NCI-H2107 treated with DMSO at 0.1 percent for 48 hours (cell line): Measurements from ENCODE around the gene RNF224.
A peak's percentile ranks its signal among the peaks of the same experiment; 100 is the strongest.

Experiments
- DNase-seq: peaks from one replicate; lab custom pipeline; 2025; ENCODE audit not compliant: unreplicated experiment; lab: John Stamatoyannopoulos, UW

RNF224 gene

DNA sequence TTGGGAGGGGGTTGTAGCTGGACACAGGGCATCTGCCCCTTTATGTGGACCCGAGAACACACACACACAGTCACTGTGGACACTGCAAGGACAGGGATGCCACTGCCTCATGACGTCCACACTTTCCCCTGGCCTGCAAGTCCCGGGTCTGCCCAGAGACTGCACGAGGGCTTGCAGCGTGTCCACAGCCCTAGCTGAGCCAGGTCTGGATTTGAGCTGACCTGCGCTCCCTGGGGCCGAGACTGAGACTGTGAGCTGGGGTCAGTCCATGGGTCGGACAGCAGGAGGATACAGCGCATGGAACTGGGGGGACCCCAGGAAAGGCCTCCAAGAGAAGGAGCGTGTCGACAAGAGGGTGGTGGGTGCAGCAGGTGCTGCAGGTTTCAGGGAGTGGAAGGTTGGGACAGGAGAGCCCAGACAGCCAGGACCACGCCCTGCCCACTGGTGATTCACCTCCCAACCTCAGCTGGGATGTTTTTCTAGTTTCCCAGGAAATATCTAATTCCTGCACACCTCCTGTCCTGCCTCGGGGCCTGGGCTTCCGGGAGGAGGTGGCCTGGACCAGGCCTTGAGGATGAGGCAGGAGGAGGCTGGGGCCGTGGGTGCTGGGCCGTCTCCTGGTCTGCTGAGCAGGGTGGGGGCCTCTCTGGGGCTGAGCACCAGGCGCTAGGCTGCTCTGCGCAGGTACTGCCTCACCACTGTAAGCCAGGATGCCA, 806 bp upstream of the RNF224 start:
- DNase-seq = no peak

DNA sequence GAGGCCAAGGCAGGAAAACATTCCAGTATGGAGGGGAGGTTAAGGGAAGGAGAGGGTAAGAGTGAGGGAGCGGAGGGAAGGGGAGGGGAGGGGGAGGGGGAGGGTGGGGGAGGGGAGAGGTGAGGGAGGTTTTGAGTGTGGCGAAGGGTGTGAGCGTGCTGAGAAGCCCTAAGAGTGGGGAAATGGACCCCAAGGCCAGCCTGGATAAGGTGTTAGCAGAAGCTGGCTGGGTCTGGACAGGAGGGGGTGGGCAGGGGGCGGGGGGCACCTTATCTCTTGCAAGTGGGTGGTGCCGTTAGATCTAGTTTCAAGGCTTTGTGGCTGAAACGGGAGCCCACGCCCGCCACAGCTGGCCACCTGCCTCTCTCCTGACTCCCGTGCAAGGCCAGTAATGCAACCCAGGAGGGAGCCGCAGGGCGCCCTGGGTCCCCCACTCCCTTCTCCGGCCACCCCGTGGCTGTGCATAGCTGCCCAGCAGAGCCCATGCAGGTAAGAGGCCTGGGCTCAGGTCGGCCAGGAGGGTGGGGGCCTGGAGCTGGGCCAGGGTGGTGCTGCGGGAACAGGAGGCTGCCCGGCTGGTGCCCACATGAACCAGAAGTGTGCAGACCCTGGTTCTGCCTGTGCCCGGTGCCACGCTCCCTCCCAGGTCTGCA, 677 bp downstream of the RNF224 start:
- DNase-seq = no peak

DNA sequence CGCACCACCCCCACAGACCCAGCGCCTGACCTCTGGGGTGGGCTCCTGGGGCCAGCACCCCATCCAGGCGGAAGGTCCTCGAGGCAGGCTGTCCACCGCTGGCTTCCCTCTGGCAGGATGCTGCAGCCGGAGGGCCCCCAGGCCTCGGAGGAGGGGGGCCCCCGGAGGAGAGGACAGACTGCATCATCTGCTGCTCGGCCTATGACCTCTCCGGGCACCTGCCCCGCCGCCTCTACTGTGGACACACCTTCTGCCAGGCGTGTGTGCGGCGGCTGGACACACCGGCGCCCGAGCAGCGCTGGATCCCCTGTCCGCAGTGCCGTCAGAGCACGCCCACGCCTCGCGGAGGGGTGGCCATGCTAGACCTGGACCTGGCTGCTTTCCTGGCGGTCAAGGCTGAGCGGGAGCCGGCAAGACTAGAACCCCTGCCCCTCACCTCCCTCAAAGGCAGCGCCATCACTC, 1.2 kb downstream of the RNF224 start:
- DNase-seq = no peak

DNA sequence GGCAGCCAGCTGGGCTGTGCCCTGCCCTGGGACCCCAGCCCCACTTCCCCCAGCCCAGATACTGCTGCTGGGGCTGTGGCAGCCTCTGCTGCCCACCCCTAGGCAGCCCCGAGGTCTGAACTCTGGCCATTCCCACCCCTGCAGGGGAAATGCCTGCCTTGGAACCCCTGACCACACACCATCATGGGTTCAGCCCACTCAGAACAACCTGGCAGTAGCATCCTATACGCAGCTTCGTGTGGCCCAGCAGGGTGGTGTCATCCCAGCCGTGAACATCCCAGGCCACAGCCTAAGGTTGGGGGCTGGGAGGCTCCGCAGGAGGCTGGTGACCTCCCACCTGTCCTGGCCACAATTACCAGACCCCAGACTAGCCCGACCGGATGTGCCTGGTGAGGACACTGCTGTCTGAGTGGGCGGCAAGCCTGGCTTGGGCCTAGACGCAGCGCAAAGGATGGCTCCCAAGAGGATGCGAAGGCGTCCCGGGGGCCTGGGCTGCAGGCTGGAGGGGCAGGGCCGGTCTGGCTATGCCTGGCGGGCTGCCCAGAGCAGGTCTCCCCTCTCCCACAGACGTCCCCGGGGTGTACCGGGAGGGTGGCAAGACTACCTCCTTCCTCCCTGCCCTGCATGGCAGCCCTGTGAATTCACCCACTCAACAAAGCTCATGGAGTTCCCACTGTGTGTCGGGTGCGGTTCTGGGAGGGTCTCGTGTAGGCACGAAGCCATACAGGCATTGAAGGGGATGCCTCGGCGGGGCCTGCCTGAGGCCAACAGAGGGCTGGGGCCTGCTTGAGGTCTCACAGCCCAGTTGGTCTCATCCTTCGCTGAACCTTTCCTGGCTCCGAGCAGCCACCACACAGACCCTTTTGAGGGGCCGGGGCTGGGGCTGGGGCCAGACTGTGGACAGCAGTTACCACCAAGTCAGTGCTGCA, 1.9 kb downstream of the RNF224 start:
- DNase-seq = no peak

DNA sequence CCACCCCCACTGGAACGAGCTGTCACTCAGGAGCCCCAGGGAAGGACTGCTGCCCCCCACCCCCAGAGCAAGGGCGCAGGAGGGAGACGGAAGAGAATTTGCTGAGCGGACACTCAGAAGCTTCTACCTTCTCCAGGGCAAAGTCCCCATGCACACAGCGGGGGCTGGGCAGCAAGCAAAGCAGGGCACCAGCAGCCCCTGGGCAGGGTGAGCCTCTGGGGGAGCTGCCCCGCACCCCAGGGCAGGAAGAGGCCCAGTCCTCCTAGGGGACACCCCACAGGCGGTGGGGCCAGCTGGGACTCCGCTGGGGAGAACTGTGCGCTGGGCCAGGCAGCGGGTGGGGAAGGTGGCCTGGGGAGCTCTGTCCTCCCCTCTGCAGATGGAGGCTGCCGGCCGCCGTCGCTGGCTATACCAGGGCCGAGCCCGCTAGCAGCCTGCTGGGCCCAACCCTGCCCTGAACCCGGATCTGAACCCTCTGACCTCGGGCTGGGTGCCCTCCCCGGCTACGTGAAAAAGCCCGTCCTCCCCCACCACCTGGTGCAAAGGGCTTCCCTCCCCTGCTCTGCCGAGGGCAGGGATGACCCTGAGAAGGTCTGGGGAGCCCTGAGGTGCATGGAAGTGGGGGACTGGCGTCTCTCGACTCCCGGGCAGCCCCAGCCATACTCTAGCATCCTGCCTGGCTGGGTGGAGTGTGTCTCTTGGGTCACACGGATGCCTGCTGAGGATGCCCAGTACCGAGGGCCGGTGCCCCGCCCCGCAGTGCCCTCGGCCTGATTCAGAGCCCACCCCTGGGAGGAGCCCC, 2.8 kb downstream of the RNF224 start:
- no peak for DNase-seq

DNA sequence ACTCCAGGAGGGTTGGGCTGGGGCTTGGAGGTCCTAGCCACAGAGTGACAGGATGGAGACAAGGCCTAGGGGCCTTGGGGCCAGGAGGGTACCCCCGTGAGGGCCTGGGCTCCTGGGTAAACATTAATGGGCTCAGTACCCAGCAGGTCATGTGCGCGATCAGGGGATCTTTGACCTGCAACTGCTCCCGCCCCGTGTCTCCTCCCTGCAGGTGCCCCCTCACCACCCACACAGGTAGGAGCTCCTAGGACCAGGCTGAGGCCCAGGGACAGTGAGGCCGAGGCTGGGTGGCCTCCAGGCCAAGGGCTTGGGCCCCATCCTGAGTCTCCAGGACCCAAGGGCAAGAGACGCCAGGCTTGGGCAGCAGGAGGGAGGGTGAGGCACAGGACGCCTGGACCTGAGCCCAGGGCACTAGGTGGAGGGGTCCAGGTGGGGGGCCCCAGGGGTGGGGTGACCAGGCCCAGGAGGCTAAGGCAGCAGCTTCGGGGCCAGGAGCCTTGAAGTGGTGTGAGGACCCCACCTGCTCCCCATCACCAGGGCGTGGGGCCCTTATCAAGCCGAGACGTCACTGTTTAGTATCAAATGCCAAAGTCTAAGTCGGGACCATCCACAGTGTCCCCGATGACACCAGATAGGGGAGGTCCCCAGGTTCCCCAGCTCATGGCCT, 3.5 kb downstream of the RNF224 start, which contains the start of gene SLC34A3:
TSS of gene SLC34A3 (plus strand) at position 197 of the 667 bp plus-strand sequence. CDS start 802 bp downstream, outside the sequence.
- no peak for DNase-seq

DNA sequence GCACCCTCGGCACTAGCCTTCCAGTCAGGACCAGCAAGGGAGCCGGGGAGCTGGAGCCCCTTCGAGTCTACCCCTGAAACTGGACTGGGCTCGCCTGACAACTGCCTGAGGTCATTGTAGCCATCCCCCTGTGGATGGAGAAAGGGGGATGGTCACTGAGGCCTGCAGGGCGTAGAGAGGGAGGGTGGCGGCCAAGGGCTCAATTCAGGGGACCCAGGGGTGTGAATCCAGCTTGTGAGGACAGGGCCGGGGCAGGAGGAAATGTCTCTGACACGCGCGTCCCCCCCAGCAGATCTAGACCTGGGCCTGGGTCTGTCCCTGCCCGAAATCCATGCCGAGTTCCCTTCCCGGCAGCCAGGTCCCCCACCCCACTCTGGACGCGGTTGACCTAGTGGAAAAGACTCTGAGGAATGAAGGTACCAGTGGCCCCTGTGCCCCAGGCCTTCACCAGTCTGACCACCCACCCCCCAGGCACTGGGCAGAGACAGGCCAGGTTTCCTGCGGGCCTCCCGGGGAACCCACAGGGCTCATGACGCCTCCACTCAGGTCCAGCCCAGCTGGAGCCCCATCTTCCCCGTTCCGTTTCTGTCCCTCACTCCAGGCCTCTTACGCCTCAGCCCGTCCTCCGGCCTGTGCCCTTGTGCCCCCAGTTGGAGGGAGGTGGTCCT, 4.2 kb downstream of the RNF224 start:
- no peak for DNase-seq

DNA sequence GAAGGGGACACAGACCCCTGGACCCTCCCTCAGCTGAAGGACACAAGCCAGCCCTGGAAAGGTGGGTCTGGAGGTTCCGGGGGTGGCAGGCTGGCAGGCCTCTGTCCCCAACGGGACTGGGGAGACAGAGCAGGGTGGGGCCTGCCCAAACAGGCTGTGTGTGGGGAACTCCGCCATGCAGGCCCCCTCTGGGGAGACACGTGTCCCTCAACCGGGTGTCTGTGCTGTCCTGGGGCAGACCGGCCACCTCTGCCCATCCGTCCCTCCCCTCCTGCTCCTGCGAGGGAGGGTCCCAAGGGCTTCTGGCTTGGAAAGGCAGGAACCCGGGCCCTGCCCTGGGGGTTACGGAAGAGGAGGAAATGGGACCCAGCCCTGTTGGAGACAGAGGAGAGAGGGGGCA, 4.8 kb downstream of the RNF224 start:
- DNase-seq = no peak

DNA sequence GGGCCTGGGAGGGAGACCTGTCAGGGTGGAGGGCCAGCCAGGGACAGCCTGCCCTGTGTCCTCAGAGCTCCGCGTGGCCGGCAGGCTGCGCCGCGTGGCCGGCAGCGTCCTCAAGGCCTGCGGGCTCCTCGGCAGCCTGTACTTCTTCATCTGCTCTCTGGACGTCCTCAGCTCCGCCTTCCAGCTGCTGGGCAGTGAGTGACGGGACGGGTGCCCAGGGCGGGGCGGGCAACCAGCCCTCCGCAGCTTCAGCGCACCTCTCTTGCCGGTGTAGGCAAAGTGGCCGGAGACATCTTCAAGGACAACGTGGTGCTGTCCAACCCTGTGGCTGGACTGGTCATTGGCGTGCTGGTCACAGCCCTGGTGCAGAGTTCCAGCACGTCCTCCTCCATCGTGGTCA, 5.2 kb downstream of the RNF224 start:
- DNase-seq = no peak

DNA sequence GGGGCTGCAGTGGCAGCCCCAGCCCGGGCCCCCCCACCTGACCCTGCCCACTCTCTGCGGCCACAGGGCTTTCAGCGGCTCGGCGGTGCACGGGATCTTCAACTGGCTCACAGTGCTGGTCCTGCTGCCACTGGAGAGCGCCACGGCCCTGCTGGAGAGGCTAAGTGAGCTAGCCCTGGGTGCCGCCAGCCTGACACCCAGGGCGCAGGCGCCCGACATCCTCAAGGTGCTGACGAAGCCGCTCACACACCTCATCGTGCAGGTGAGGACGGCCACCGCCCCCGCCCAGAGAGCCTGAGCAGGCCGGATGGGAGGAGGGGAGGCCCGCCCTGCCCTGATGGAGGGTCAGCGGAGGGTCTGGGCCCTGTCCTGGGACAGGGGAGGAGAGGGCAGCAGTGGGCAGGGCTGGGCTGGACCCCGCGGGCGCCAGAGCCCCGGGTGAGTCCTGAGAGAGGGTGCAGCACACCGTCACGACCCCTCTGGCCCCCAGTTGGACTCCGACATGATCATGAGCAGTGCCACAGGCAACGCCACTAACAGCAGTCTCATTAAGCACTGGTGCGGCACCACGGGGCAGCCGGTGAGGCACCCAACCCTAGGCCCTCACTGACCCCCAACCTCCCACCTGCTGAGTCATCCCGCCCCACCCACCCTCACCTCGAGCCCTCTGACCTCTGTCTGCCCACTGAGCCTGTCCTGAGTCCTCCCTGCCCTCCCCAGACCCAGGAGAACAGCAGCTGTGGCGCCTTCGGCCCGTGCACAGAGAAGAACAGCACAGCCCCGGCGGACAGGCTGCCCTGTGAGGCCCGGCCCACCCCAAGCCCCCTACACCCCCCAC, 6.1 kb downstream of the RNF224 start:
- no peak for DNase-seq

DNA sequence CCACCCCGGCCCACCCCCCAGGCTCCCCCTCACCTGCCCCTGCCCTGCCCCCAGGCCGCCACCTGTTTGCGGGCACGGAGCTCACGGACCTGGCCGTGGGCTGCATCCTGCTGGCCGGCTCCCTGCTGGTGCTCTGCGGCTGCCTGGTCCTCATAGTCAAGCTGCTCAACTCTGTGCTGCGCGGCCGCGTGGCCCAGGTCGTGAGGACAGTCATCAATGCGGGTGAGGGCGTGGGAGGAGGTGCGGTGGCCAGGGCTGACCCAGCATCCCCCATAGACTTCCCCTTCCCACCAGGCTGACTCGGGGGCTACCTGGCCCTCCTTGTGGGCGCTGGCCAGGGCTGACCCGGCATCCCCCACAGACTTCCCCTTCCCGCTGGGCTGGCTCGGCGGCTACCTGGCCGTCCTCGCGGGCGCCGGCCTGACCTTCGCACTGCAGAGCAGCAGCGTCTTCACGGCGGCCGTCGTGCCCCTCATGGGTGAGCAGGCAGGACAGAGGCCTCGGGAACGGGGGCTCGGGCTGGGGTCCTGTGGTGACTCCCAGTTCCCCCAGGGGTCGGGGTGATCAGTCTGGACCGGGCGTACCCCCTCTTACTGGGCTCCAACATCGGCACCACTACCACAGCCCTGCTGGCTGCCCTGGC, 6.9 kb downstream of the RNF224 start:
- DNase-seq = no peak

DNA sequence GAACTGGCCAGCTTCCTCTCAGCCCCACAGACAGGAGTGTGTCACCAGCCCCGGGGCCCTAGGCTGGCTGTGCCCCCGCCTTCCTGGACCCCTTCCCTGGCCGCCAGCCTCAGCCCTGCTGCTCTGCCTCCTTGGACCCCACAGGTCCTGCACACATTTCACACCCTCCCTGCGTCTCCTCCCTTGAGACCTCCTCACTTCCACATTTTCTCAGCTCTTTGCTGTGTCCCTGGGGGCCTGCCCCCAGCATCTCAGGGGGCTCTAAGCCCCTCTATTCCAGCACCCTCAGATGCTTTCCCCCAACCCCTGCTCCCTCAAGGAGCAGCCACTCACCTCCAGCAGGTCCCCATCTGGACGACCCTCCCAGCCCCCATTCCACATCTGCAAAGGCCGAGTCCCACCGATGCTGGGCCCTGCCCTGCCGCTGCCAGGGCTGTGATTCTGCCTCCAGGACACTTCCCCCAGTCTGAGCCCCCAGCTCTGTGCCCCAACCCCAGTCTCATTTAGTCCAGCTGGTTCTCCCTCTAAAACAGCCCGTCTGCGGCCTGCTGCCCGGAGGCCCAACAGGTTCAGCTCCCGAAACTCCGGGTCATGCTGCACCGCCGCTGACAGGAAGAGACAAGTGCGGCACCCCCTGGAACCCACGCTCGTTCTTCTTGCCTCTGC, 7.6 kb downstream of the RNF224 start:
- DNase-seq = no peak

DNA sequence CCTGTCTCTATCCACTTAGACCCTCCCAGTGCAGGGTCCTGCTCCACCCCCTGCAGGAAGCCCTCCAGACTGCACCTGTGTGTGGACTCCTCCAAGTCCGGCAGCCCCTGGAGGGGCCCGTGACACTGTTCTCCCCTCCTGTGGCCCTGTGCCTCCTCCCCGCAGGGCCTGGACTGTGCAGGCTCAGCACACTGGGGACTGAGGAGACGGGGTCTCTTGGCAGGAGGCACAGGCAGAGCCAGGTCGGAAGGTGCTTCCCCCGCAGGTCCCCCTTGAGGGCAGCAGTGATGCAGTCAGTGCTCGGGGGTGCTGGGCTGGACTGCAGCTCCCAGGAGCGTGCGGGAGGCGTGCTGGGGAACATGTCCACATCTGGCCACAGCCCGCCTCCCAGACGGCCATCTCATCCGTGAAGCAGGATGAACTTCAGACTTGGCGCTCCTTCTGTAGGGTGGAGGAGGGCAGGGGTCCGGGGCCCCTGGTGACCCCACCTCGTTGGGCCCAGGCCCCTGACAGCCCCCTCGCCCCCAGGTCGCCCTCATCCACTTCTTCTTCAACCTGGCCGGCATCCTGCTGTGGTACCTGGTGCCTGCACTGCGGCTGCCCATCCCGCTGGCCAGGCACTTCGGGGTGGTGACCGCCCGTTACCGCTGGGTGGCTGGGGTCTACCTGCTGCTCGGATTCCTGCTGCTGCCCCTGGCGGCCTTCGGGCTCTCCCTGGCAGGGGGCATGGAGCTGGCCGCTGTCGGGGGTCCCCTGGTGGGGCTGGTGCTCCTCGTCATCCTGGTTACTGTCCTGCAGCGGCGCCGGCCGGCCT, 8.3 kb downstream of the RNF224 start:
- DNase-seq = no peak

DNA sequence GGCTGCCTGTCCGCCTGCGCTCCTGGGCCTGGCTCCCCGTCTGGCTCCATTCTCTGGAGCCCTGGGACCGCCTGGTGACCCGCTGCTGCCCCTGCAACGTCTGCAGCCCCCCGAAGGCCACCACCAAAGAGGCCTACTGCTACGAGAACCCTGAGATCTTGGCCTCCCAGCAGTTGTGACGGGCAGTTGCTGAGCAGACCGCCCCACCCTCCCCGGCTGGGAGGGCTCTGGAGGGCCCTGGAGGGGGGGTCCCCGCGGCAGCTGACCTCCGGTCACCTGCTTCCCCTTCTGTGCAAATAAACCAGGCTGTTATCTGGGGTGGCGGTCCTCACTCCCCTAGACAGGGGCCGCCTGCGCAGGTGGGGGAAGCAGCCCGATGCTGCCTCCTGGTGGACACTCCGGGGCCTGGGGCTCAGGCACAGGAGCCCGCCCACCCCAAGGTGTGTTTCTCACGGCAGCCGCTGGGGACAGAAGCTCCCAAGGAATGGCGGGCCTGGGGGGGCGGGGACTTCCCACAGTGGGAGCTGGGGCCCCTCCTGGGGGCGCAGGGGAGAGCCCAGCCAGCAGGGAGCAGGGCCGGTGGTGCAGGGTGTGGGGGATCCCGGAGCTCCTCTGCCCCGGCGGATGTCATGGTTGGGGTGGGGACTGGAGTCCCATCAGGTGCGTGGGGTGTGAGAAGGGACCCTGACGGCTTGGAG, 9.1 kb downstream of the RNF224 start:
- peak; percentile 81 for DNase-seq

DNA sequence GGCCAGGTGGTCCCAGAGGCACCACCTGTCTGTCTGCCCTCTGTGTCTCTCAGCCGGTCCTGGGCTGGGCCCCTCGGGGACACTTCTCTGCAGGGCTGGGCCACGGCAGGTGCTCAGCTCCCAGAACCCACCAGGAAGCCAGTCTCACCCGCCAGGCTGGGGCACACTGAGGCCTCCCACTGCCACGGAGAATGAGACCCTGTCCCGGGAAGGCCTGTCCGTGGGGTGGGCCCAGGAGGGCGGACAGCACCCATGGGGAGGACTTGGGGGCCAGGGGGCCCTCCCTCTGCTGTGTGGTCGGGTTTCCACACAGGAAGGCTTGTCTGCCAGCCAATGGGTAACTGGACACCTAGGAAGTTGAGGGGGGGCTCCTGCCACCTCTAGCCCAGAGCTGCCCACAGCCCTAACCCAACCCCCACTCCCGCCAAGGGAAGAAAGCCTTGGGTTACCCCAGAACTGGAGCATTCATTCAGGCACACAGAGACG, 9.7 kb downstream of the RNF224 start:
- DNase-seq = peak; percentile 82
